Measurements from ENCODE around the gene FZD1.

FZD1 gene

GRCh38 chr7:91230503-91230902, 33.7 kb upstream of the FZD1 start:
- no peak for TF ChIP-seq CTCF (IDR thresholded peaks at IDR 0.05; ENCODE audit: low read depth, low read length, missing control alignments)
- in situ Hi-C loops (cut with HindIII; ENCODE audit: low pct_ligation_motif_present, low sequenced_read_pairs) = no loop called here
- Histone ChIP-seq H3K27me3 (replicated peaks) (no peaks in the 10 kb centered on the region), H3K36me3 (replicated peaks) (no peaks in the 10 kb centered on the region), H3K4me3 (ENCODE audit: low read depth, low read length) (no peak overlapping the region), H3K27ac (no peak overlapping the region)
- DNase-seq = no peak

GRCh38 chr7:91233212-91233611, 31.0 kb upstream of the FZD1 start:
- Histone ChIP-seq H3K27me3 (replicated peaks) (no peaks in the 10 kb centered on the region), H3K27ac (no peak overlapping the region), H3K4me3 (ENCODE audit: low read depth, low read length) (no peak overlapping the region), H3K36me3 (replicated peaks) (no peaks in the 10 kb centered on the region)
- no peak for DNase-seq
- TF ChIP-seq CTCF (IDR thresholded peaks at IDR 0.05; ENCODE audit: low read depth, low read length, missing control alignments) = no peak
- in situ Hi-C loops (cut with HindIII; ENCODE audit: low pct_ligation_motif_present, low sequenced_read_pairs) = no loop called here

GRCh38 chr7:91235211-91235832, 28.9 kb upstream of the FZD1 start:
- H3K4me3 ChIP-seq (ENCODE audit: low read depth, low read length) = no peak overlapping the region
- H3K27me3 ChIP-seq (replicated peaks) = no peaks in the 10 kb centered on the region
- H3K27ac ChIP-seq = no peak overlapping the region
- H3K36me3 ChIP-seq (replicated peaks) = no peaks in the 10 kb centered on the region
- DNase-seq = no peak
- no peak for TF ChIP-seq CTCF (IDR thresholded peaks at IDR 0.05; ENCODE audit: low read depth, low read length, missing control alignments)
- in situ Hi-C loops (cut with HindIII; ENCODE audit: low pct_ligation_motif_present, low sequenced_read_pairs) = no loop called here

- no peak for TF ChIP-seq CTCF (IDR thresholded peaks at IDR 0.05; ENCODE audit: low read depth, low read length, missing control alignments)
- Histone ChIP-seq H3K36me3 (replicated peaks) (no peaks in the 10 kb centered on the region), H3K27ac (no peak overlapping the region), H3K27me3 (replicated peaks) (no peaks in the 10 kb centered on the region), H3K4me3 (ENCODE audit: low read depth, low read length) (no peak overlapping the region)
- in situ Hi-C loops (cut with HindIII; ENCODE audit: low pct_ligation_motif_present, low sequenced_read_pairs) = no loop called here
- peak; percentile 71 for DNase-seq
Observed at GRCh38 chr7:91239171-91239604, 25.0 kb upstream of the FZD1 start.

GRCh38 chr7:91239772-91240171, 24.5 kb upstream of the FZD1 start:
- H3K36me3 ChIP-seq (replicated peaks) = no peaks in the 10 kb centered on the region
- in situ Hi-C loops (cut with HindIII; ENCODE audit: low pct_ligation_motif_present, low sequenced_read_pairs) = no loop called here
- H3K4me3 ChIP-seq (ENCODE audit: low read depth, low read length) = no peak overlapping the region
- H3K27ac ChIP-seq = no peak overlapping the region
- no peak for TF ChIP-seq CTCF (IDR thresholded peaks at IDR 0.05; ENCODE audit: low read depth, low read length, missing control alignments)
- H3K27me3 ChIP-seq (replicated peaks) = no peaks in the 10 kb centered on the region
- DNase-seq = no peak

- H3K27ac ChIP-seq = no peak overlapping the region
- H3K27me3 ChIP-seq (replicated peaks) = no peaks in the 10 kb centered on the region
- TF ChIP-seq CTCF (IDR thresholded peaks at IDR 0.05; ENCODE audit: low read depth, low read length, missing control alignments) = no peak
- no peak for DNase-seq
- in situ Hi-C loops (cut with HindIII; ENCODE audit: low pct_ligation_motif_present, low sequenced_read_pairs) = no loop called here
- H3K36me3 ChIP-seq (replicated peaks) = no peaks in the 10 kb centered on the region
- no peak overlapping the region for H3K4me3 ChIP-seq (ENCODE audit: low read depth, low read length)
Observed at GRCh38 chr7:91240376-91240941, 23.8 kb upstream of the FZD1 start.
